GM10266 (cell line): ENCODE data around the gene SEPHS1.
A peak's percentile ranks its signal among the peaks of the same experiment; 100 is the strongest.

Source experiments
- DNase-seq: peaks from one replicate; pipeline ENCODE4 v3.0.0; 2012; ENCODE audit errors: extremely low spot score
- TF ChIP-seq, protein P1 (sequence below): IDR thresholded peaks from 2 replicates; pipeline ENCODE4 v1.5.1; 2012; ENCODE audit warnings: mild to moderate bottlenecking, low read depth; ENCODE audit not compliant: control insufficient read depth, insufficient read depth; ENCODE audit errors: missing control alignments

The SEPHS1 gene

DNA sequence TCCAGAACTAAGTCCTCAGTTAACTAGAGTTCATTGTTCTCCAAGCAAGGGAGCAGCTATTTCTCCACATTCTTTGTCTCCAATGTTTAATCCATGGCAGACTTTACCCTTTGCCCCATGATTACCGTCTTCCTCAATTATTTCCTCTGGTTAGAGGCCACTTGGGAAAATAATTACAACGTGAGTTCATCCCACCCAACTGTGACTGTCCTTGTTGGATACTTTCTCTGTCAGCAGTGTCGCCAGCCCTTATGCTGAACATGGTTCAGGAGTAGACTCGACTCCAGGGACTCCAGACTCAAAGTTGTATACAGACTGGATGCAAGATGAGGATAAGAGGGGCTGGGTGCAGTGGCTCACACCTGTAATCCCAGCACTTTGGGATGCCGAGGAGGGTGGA lies 17.1 kb upstream of the SEPHS1 start:
- TF ChIP-seq, protein P1, sequence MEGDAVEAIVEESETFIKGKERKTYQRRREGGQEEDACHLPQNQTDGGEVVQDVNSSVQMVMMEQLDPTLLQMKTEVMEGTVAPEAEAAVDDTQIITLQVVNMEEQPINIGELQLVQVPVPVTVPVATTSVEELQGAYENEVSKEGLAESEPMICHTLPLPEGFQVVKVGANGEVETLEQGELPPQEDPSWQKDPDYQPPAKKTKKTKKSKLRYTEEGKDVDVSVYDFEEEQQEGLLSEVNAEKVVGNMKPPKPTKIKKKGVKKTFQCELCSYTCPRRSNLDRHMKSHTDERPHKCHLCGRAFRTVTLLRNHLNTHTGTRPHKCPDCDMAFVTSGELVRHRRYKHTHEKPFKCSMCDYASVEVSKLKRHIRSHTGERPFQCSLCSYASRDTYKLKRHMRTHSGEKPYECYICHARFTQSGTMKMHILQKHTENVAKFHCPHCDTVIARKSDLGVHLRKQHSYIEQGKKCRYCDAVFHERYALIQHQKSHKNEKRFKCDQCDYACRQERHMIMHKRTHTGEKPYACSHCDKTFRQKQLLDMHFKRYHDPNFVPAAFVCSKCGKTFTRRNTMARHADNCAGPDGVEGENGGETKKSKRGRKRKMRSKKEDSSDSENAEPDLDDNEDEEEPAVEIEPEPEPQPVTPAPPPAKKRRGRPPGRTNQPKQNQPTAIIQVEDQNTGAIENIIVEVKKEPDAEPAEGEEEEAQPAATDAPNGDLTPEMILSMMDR = no peak
- no peak for DNase-seq

DNA sequence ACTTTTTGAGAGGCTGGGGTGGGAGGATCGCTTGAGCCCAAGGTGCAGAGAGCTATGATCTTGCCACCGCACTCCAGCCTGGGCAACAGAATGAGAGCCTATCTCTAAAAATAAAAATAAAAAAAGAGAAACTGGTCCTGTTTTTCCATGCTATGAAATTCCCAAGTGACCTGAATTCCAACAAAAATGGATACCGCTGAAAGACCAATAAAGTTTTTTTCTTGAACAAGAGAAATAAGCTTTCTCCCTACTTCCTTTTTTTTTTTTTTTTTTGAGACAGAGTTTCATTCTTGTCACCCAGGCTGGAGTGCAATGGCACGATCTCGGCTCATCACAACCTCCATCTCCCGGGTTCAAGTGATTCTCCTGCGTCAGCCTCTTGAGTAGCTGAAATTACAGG lies 12.5 kb upstream of the SEPHS1 start:
- TF ChIP-seq, protein P1 = no peak
- DNase-seq = no peak

DNA sequence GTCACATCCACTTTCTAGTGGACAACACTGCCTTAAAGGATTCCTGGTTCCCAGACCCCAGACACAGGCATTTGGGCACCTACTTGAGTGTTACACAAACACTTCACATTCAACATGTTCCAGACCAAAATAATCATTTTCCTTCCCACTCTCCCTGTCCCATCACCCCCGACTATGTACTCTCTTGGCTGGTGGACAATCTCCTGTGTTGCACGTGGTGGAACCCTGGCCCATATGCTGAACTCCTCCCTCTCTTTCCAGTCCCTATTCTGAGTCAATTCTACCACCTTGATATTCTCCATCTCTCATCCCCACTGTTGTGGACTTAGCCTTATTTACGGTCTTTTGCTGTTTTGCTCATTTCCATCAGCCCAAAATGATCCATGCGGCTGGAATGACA lies 8.3 kb upstream of the SEPHS1 start:
- TF ChIP-seq, protein P1 = no peak
- no peak for DNase-seq

DNA sequence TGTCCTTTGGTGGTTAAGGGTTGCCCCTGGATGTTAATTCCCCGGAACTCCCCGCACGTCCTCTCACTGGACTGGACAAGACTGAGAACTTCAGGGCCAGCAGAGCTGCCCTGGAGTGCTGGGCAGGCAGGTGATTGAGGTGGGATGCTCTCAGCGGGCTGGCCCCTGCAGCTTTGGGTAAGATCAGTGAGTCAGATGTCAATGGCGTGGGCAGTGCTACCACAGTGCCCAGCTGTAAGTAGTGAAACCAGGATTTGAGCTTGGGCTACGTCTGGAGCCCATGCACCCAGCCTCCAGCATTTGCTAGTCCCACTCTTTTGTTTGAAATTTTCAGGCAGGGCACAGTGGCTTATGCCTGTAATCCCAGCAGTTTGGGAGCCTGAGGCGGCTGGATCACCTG lies 6.7 kb upstream of the SEPHS1 start:
- TF ChIP-seq, protein P1 = no peak
- DNase-seq = no peak

DNA sequence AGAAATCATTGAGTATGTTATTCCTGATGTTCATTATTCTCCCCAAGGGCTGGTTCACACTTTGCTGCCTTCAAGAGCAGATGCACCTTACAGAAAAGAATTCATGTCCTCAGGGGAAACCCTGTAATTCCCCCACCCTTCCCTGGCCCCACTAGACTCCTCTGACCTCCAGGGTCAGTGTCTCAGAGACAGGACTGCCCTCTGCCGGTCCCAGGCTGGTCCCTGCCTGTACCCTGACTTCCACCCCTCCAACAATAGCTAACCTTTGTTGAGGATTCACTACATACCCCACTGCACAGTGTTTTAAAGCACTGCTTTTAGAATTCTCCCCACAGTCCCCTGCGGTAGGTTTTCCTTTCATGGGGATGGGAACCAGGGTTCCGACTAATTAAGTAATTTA lies 4.4 kb upstream of the SEPHS1 start:
- peak; percentile 79 for DNase-seq
- TF ChIP-seq, protein P1 = peak; percentile 66

DNA sequence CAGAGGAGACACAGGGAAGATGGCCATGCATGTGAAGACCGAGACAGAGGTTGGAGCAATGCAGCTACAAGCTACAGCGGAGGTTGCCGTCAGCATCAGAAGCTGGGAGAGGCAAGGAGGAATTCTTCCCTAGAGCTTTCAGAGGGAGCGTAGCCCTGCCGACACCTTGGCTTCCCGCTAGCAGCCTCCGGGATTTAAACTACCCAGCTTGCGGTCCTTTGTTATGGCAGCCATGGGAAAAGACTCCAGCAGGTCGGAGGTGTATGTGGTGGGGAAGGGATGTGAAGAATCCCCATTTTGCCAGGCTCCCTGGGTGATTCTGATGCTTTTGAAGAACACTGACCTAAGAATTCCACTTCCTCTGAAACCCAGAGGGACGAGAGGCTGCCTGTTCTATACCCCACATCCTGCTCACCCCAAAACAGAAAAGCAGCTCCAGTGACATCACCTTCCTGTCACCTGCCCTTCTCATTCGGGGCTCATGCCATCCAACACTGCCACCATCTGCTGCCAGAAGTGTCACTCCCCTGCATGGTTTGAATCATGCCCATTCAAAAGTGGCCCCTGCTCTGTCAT lies 3.3 kb upstream of the SEPHS1 start:
- TF ChIP-seq, protein P1 = no peak
- DNase-seq = peak; percentile 51

DNA sequence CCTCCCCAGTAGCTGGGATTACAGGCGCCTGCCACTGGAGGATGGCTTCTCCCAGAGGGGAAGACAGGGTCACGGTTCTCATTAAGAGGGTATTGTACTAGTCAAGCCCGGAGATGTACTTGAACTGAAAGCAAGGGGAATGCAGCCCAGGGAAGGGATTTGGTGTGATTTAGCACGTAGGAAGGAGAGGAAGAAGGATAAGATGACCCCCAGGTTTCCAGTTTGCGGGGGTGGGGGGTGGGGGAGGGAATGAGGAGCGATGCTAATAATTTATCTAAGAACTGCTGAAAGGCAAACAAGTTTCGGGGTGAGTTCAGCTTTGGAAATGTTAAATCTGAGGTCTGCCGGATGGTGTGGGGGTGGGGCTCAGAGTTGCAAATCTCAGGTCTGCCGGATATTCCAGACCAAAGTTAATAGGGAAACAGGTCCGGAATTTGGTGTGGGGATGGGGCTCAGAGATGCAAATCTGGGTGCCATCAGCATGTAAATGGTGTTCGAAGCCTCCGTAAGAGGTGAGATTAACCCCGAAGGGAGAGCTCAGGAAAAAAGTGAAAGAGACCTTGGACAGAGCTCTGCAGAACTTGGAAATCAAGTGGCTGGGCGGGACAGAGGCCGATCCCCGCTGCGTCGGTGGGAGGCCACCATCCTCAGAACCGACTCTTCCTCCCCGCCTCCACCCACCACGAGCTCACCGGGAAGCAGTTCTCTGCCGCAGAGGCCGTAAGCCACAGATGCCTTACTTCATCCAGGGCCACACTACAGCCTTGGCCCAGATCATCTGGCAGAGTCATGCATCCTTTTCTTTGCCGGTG lies 1.6 kb upstream of the SEPHS1 start:
- TF ChIP-seq, protein P1 = no peak

More for the DNA sequence above, 1.6 kb upstream of the SEPHS1 start:
- DNase-seq = no peak
